DND-41 (cell line): ENCODE results near the gene EOGT.

Experiments used
- ATAC-seq: fragments of 200-7000 bp; cut with Tn5 transposase; 3 replicates; pipeline ENCODE4 v1.9.1; 2021; ENCODE audit warnings: low read depth; ENCODE audit not compliant: insufficient read depth
- DNase-seq: peaks from one replicate; pipeline ENCODE4 v3.0.0-alpha.2; 2020
- H2AFZ ChIP-seq: 2 replicates; pipeline ENCODE4 v1.6.0; 2012; ENCODE audit warnings: low read depth, low read length
- H3K27ac ChIP-seq: 2 replicates; pipeline ENCODE4 v1.5.1; 2012; ENCODE audit warnings: low read length, inconsistent platforms
- H3K27me3 ChIP-seq: fragments of 200-600 bp; sonication (generic); 2 replicates; pipeline ENCODE4 v1.6.0; 2012; ENCODE audit warnings: low read length, mild to moderate bottlenecking, inconsistent platforms; ENCODE audit not compliant: insufficient read depth, poor library complexity
- H3K36me3 ChIP-seq: 2 replicates; pipeline ENCODE4 v1.5.1; 2012; ENCODE audit warnings: low read length, inconsistent platforms; ENCODE audit not compliant: insufficient read depth
- H3K4me1 ChIP-seq: 2 replicates; pipeline ENCODE4 v1.5.1; 2012; ENCODE audit warnings: mild to moderate bottlenecking, low read length; ENCODE audit not compliant: insufficient read depth
- H3K4me2 ChIP-seq: 2 replicates; pipeline ENCODE4 v1.6.0; 2012; ENCODE audit warnings: mild to moderate bottlenecking, moderate library complexity, low read length, inconsistent platforms; ENCODE audit not compliant: insufficient read depth
- H3K4me3 ChIP-seq, 2 experiments: fragments of 200-600 bp in 1 of 2; shearing (Covaris generic) in 1 of 2; 2 replicates each; pipeline ENCODE4 v1.5.1; 2012 to 2016; ENCODE audit warnings: inconsistent platforms in 2 of 2, low read length in 2 of 2, mild to moderate bottlenecking in 2 of 2, low read depth in 1 of 2, moderate library complexity in 1 of 2
- H3K79me2 ChIP-seq: 2 replicates; pipeline ENCODE4 v1.6.0; 2012; ENCODE audit warnings: low read length, inconsistent platforms; ENCODE audit not compliant: insufficient read depth
- H3K9ac ChIP-seq: 2 replicates; pipeline ENCODE4 v1.6.0; 2012; ENCODE audit warnings: low read depth, mild to moderate bottlenecking, inconsistent platforms, low read length, moderate library complexity
- H3K9me3 ChIP-seq: 2 replicates; pipeline ENCODE4 v1.5.1; 2012; ENCODE audit warnings: low read length, moderate library complexity, mild to moderate bottlenecking, inconsistent platforms; ENCODE audit not compliant: insufficient read depth, severe bottlenecking
- H4K20me1 ChIP-seq: 2 replicates; pipeline ENCODE4 v1.6.0; 2012; ENCODE audit warnings: low read length; ENCODE audit not compliant: insufficient read depth
- CTCF ChIP-seq: IDR thresholded peaks from 2 replicates; pipeline ENCODE4 v1.5.1; 2012; ENCODE audit warnings: borderline replicate concordance, low read length, moderate library complexity, mild to moderate bottlenecking; ENCODE audit not compliant: poor library complexity, severe bottlenecking; ENCODE audit errors: extremely low read depth
- EZH2 ChIP-seq: IDR thresholded peaks from 3 replicates; pipeline ENCODE4 v1.6.1; 2012; ENCODE audit warnings: borderline replicate concordance, low read depth, mild to moderate bottlenecking, moderate library complexity, low read length, inconsistent platforms; ENCODE audit not compliant: severe bottlenecking

Gene EOGT

DNA sequence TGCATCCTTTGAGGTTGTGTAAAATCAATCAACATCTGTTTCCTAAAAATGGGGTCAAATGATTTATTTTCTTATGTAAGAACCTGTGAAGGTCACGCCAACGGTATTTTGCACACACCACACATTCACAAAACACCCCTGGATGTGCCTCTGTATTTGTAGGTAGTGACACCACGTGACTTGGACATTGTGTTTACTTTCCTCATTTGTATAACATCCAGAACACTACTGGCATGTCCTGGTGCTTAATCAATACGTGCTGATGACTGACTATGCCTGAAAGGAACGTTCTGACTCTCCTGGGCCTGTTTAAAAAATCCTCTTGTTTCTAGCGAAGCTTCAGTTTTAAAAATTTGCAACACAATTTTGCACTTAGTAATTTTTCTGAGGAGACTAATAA lies 77.7 kb downstream of the EOGT start:
- no peak overlapping the region for H3K9ac ChIP-seq
- ATAC-seq (no peak), DNase-seq (no peak)
- H4K20me1 ChIP-seq = no peaks in the 10 kb centered on the region
- TF ChIP-seq EZH2 (no peak), CTCF (no peak)
- peaks cover 6% of the 10 kb centered on the region; the same call in 1 of the 2 replicates for H3K4me1 ChIP-seq
- no peak overlapping the region for H2AFZ ChIP-seq
- no peaks in the 10 kb centered on the region for H3K9me3 ChIP-seq
- H3K4me2 ChIP-seq = no peak overlapping the region
- H3K27me3 ChIP-seq = peaks cover 15% of the 10 kb centered on the region
- H3K4me3 ChIP-seq = no peak overlapping the region
- no peaks in the 10 kb centered on the region for H3K36me3 ChIP-seq
- no peak overlapping the region for H3K27ac ChIP-seq
- H3K79me2 ChIP-seq = no peaks in the 10 kb centered on the region

DNA sequence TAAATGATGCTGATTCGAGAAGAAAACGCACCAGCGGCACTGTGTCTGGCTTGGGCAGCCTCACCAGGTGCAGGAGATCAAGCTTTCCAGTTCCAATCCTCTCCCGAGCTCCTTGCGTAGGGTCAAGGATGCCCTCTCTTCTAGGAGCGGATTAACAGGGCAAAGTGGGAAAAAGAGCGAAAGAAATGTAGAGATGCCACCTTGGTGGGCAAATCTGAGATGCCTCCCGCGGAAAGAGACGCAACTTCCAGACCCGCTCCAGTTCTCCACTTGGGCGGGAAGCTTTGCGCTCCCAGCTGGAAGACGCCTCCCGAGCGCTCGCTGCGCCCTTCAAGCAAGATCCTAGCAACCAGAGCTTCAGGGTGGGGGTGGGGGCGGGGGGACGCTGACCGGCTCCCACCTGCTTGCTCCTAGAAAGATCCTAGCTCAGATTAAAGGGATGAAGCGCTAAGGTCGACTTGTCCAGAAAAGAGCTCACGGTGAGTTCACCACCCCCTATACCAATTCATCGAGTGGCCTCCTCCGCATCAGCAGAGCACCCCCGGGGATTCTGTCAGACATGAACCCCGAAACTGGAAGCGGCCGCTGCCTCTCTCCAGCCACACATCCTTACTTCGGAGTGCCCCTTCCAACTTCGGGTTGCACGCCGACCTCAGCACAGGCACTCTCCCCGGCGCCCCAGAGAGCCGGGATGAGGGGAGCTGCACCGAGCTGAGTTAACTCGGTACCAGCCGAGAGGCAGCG lies 81.9 kb downstream of the EOGT start:
- Histone ChIP-seq H3K9me3 (no peaks in the 10 kb centered on the region), H3K79me2 (no peaks in the 10 kb centered on the region), H3K4me2 (no peak overlapping the region), H3K27me3 (peaks cover 9% of the 10 kb centered on the region), H3K9ac (no peak overlapping the region), H3K4me1 (no peaks in the 10 kb centered on the region), H3K36me3 (no peaks in the 10 kb centered on the region), H4K20me1 (no peaks in the 10 kb centered on the region), H2AFZ (no peak overlapping the region), H3K27ac (no peak overlapping the region), H3K4me3 (no peak overlapping the region)
- ATAC-seq = no peak
- DNase-seq = no peak
- TF ChIP-seq EZH2 (no peak), CTCF (no peak)
